Neural progenitor cell (in vitro differentiated cells): ENCODE measurements around the gene MTIF3. TPM values are rescaled to one million over a fixed set of nuclear protein-coding genes. Genes with fewer than 3 reads are reported as not detected.
"Not testable (repeated sequence)": the region's sequence is repeated elsewhere in the genome, so short reads cannot be mapped to it uniquely, and the experiment has no call there.

ENCODE experiments used
- DNase-seq: peaks from one replicate; pipeline ENCODE4 v3.0.0-alpha.2; 2016; ENCODE audit warnings: low spot score
- H2AFZ ChIP-seq: fragments of 200-600 bp; sonication (generic); replicated peaks from 2 replicates; pipeline ENCODE4 v1.6.1; 2016; ENCODE audit warnings: antibody characterized with exemption
- H3F3A ChIP-seq: fragments of 200-600 bp; sonication (generic); 2 replicates; pipeline ENCODE4 v1.6.1; 2016; ENCODE audit warnings: antibody characterized with exemption, low read depth
- H3K27ac ChIP-seq: fragments of 200-600 bp; sonication (generic); 2 replicates; pipeline ENCODE4 v1.5.1; 2016; ENCODE audit warnings: mild to moderate bottlenecking
- H3K27me3 ChIP-seq: fragments of 200-600 bp; sonication (generic); 2 replicates; pipeline ENCODE4 v1.6.1; 2016; ENCODE audit warnings: mild to moderate bottlenecking, moderate library complexity
- H3K36me3 ChIP-seq: fragments of 200-600 bp; sonication (generic); 2 replicates; pipeline ENCODE4 v1.5.1; 2016
- H3K4me1 ChIP-seq: fragments of 200-600 bp; sonication (generic); 2 replicates; pipeline ENCODE4 v1.6.1; 2016; ENCODE audit warnings: mixed run types
- H3K4me2 ChIP-seq: fragments of 200-600 bp; sonication (generic); 2 replicates; pipeline ENCODE4 v1.6.1; 2016
- H3K4me3 ChIP-seq: fragments of 200-600 bp; sonication (generic); 2 replicates; pipeline ENCODE4 v1.5.1; 2016
- H3K79me2 ChIP-seq: fragments of 200-600 bp; sonication (generic); 2 replicates; pipeline ENCODE4 v1.6.1; 2016; ENCODE audit warnings: low read depth
- H3K9ac ChIP-seq: fragments of 200-600 bp; sonication (generic); 2 replicates; pipeline ENCODE4 v1.6.1; 2016
- H3K9me3 ChIP-seq: fragments of 200-600 bp; sonication (generic); 2 replicates; pipeline ENCODE4 v1.5.1; 2016; ENCODE audit warnings: low read depth
- H4K20me1 ChIP-seq: fragments of 200-600 bp; sonication (generic); 2 replicates; pipeline ENCODE4 v1.6.1; 2016; ENCODE audit warnings: low read depth
- H3K27ac Mint-ChIP-seq: 3 replicates; pipeline ENCODE4 v1.8.0; 2021; ENCODE audit warnings: mixed read lengths
- H3K27me3 Mint-ChIP-seq: 2 replicates; pipeline ENCODE4 v1.8.0; 2022; ENCODE audit warnings: low read depth, mild to moderate bottlenecking, inconsistent platforms, moderate library complexity, mixed read lengths; ENCODE audit not compliant: insufficient read depth
- H3K36me3 Mint-ChIP-seq: 3 replicates; pipeline ENCODE4 v1.8.0; 2021; ENCODE audit warnings: mixed read lengths
- H3K4me1 Mint-ChIP-seq: 3 replicates; pipeline ENCODE4 v1.8.0; 2021; ENCODE audit warnings: mixed read lengths
- H3K4me3 Mint-ChIP-seq: 3 replicates; pipeline ENCODE4 v1.8.0; 2021; ENCODE audit warnings: mild to moderate bottlenecking, moderate library complexity, mixed read lengths
- H3K9me3 Mint-ChIP-seq: 3 replicates; pipeline ENCODE4 v1.8.0; 2020; ENCODE audit warnings: mixed read lengths
- CTCF ChIP-seq: fragments of 200-600 bp; sonication (generic); IDR thresholded peaks from 2 replicates; pipeline ENCODE4 v1.5.1; 2017; ENCODE audit warnings: antibody characterized with exemption, mild to moderate bottlenecking
- EZH2 ChIP-seq: fragments of 200-600 bp; sonication (generic); IDR thresholded peaks from 2 replicates; pipeline ENCODE4 v1.6.1; 2017; ENCODE audit warnings: antibody characterized with exemption, mild to moderate bottlenecking, moderate library complexity
- EZH2phosphoT487 ChIP-seq: fragments of 200-600 bp; sonication (generic); IDR thresholded peaks from 2 replicates; pipeline ENCODE4 v1.6.1; 2017; ENCODE audit warnings: antibody characterized with exemption
- total RNA-seq: library from RNA; depleted of rRNA; stranded (reverse); fragments of >200 nt; gene quantifications from 2 replicates; pipeline ENCODE4 v1.2.3, GENCODE V29; 2015; ENCODE audit warnings: low replicate concordance

Gene MTIF3
- total RNA-seq, 1 donor from 2014 or later, result 65.8 TPM

DNA sequence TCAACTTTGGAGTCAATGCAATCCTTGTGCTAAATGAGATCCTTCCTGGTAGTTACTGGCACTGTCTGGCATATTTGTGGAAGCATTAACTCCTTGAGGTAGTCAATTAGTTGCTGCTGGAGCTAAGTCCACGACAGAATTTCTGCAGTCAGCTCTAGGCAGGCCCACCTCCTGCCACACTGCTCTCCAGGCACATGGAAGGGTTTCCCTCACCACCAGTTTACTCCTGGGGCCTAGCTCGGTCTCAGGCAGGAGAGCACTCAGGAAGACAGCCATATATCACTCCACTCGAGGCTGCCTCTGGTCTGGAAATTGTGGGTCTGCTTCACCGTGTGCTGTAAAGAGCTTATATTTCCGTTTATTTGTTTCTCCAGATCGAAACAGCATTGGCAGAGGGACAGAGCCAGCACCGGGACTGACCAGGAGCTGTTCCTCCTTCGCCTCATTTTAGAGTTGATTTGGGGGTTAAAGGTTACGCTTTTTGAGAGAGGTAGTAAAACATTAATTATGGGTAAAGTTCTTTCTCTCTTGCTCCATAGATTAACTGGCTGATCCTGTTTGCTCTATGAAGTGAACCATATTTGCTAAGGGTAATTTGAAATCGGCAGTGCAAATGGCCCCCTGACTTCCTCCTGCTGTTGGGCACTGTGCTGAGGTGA is 46.5 kb downstream of the MTIF3 start:
- H3K27ac ChIP-seq, result no peak overlapping the region
- Mint-ChIP-seq H3K9me3 (no peaks in the 10 kb centered on the region), H3K27ac (peak overlapping the region; percentile 69), H3K4me3 (peak overlapping the region; percentile 50), H3K4me1 (peaks cover 14% of the 10 kb centered on the region), H3K36me3 (no peaks in the 10 kb centered on the region), H3K27me3 (peaks cover 3% of the 10 kb centered on the region)
- no peak overlapping the region for H2AFZ ChIP-seq
- H3K4me3 ChIP-seq, result no peak overlapping the region
- TF ChIP-seq EZH2phosphoT487, result no peak
- no peak for TF ChIP-seq EZH2
- no peak for TF ChIP-seq CTCF
- H3K4me1 ChIP-seq, result peaks cover 9% of the 10 kb centered on the region
- no peak overlapping the region for H3K9ac ChIP-seq
- no peaks in the 10 kb centered on the region for H3K79me2 ChIP-seq
- H3K4me2 ChIP-seq, result no peak overlapping the region
- H3K9me3 ChIP-seq, result no peaks in the 10 kb centered on the region
- no peaks in the 10 kb centered on the region for H3F3A ChIP-seq
- no peaks in the 10 kb centered on the region for H3K36me3 ChIP-seq
- H4K20me1 ChIP-seq, result no peaks in the 10 kb centered on the region
- DNase-seq, result no peak
- no peaks in the 10 kb centered on the region for H3K27me3 ChIP-seq

DNA sequence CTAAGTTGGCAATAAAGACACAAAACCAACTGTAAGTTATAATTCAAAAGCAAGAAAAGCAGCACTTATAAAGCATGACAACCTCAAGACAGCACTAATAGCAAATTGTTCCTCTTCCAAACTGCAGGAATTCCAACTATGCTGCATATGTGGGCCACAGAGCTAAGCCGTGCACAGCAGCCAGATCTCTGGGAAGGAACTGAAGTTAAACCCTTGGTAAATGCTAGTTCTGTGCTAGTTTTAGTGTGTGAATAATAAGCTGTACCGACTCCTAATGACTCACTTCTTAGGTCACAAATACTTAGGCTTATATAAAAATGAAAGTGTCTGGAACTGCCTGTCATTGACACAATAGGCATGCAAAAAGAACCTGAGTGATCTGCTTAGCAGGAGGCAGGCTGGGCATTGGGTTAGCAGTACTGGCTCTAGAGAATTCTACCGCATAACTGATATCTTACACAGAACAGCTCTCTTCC is 47.1 kb downstream of the MTIF3 start:
- H3K27ac Mint-ChIP-seq, result peak overlapping the region; percentile 69

DNA sequence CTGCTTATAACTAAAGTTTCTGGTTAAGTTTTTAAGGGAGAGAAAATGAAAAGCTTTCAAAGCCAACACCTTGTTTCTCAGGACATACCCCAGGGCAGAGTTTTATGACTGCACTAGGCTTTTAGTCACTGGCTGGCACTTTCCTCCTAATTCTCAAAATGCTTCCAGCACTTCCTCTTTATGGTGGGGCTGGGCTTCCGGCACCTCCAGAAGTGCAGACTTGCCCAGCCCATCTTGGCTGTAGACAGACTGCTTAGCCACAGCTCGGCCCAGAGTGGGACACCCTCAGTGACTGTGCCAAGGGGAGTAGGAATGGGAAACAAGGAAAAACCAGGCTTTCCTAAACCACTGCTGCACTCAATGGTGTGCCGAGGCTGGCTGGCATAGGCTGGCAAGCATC is 49.2 kb downstream of the MTIF3 start:
- Mint-ChIP-seq H3K4me1 (peaks cover 15% of the 10 kb centered on the region), H3K36me3 (no peaks in the 10 kb centered on the region)
- H3K79me2 ChIP-seq, result no peaks in the 10 kb centered on the region

More for the DNA sequence above, 47.1 kb downstream of the MTIF3 start:
- Histone ChIP-seq H3F3A (no peaks in the 10 kb centered on the region), H3K27ac (no peak overlapping the region), H3K4me1 (peaks cover 9% of the 10 kb centered on the region), H3K9ac (no peak overlapping the region), H4K20me1 (no peaks in the 10 kb centered on the region), H2AFZ (no peak overlapping the region), H3K79me2 (no peaks in the 10 kb centered on the region), H3K4me3 (no peak overlapping the region), H3K36me3 (no peaks in the 10 kb centered on the region), H3K4me2 (peak overlapping the region; percentile 36), H3K27me3 (no peaks in the 10 kb centered on the region), H3K9me3 (no peaks in the 10 kb centered on the region)
- no peak for TF ChIP-seq EZH2phosphoT487
- TF ChIP-seq CTCF, result no peak
- TF ChIP-seq EZH2, result no peak
- peak; percentile 61 for DNase-seq
- H3K4me1 Mint-ChIP-seq, result peaks cover 14% of the 10 kb centered on the region
- H3K36me3 Mint-ChIP-seq, result no peaks in the 10 kb centered on the region
- peaks cover 3% of the 10 kb centered on the region for H3K27me3 Mint-ChIP-seq
- H3K9me3 Mint-ChIP-seq, result no peaks in the 10 kb centered on the region
- no peak overlapping the region for H3K4me3 Mint-ChIP-seq

DNA sequence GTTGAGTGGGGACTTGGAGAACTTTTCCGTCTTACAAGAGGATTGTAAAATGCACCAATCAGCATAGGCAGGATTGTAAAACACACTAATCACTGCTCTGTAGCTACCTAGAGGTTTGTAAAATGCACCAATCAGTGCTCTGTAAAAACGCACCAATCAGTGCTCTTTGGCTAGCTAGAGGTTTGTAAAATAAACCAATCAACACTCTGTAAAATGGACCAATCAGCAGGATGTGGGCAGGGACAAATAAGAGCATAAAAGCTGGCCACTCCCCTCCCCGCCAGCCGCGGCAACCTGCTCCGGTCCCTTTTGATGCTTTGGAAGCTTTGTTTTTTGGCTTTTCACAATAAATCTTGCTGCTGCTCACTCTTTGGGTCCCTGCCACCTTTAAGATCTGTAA is 50.0 kb downstream of the MTIF3 start:
- DNase-seq, result not testable (repeated sequence)

More for the DNA sequence above, 49.2 kb downstream of the MTIF3 start:
- H3K9ac ChIP-seq, result no peak overlapping the region
- Mint-ChIP-seq H3K27ac (no peak overlapping the region), H3K4me3 (no peak overlapping the region), H3K27me3 (peaks cover 15% of the 10 kb centered on the region), H3K9me3 (no peaks in the 10 kb centered on the region)
- H3K36me3 ChIP-seq, result no peaks in the 10 kb centered on the region
- H3K4me2 ChIP-seq, result no peak overlapping the region
- H4K20me1 ChIP-seq, result no peaks in the 10 kb centered on the region
- H2AFZ ChIP-seq, result no peak overlapping the region
- DNase-seq, result no peak
- no peaks in the 10 kb centered on the region for H3F3A ChIP-seq
- TF ChIP-seq EZH2phosphoT487, result no peak
- no peak for TF ChIP-seq EZH2
- TF ChIP-seq CTCF, result no peak
- peaks cover 3% of the 10 kb centered on the region for H3K27me3 ChIP-seq
- no peak overlapping the region for H3K4me3 ChIP-seq
- no peaks in the 10 kb centered on the region for H3K9me3 ChIP-seq
- H3K27ac ChIP-seq, result no peak overlapping the region
- peaks cover 9% of the 10 kb centered on the region for H3K4me1 ChIP-seq

More for the DNA sequence above, 50.0 kb downstream of the MTIF3 start:
- H3K9me3 Mint-ChIP-seq, H3K36me3 Mint-ChIP-seq, H3K4me3 ChIP-seq, H3K9me3 ChIP-seq, H3K27me3 ChIP-seq, H2AFZ ChIP-seq, H3K27ac ChIP-seq, H4K20me1 ChIP-seq, H3K9ac ChIP-seq, H3K36me3 ChIP-seq, H3K4me1 ChIP-seq, H3K27ac Mint-ChIP-seq, H3K79me2 ChIP-seq, H3K4me3 Mint-ChIP-seq, H3K4me2 ChIP-seq, H3F3A ChIP-seq: not testable (repeated sequence)
- Mint-ChIP-seq H3K27me3 (peaks cover 18% of the 10 kb centered on the region), H3K4me1 (peaks cover 21% of the 10 kb centered on the region)
